Fibroblast of the aortic adventitia (primary cell): Measurements from ENCODE around the gene NNMT. TPM values are rescaled to one million over a fixed set of nuclear protein-coding genes. Genes with fewer than 3 reads are reported as not detected.

Source experiments
- DNase-seq: peaks from one replicate; pipeline ENCODE4 v3.0.0-alpha.2; 2010; ENCODE audit warnings: low read depth
- H3K4me3 ChIP-seq: 2 replicates; pipeline ENCODE4 v1.5.1; 2011; ENCODE audit warnings: low read depth, mild to moderate bottlenecking, control low read depth, low read length, moderate library complexity
- CTCF ChIP-seq: IDR thresholded peaks from 2 replicates; pipeline ENCODE4 v1.5.1; 2011; ENCODE audit warnings: mild to moderate bottlenecking, low read length, control low read depth, inconsistent platforms; ENCODE audit not compliant: insufficient read depth
- total RNA-seq: library from RNA; depleted of rRNA; stranded (reverse); fragments of >200 nt; gene quantifications from 2 replicates; pipeline ENCODE4 v1.2.3, GENCODE V29; 2012; ENCODE audit warnings: low replicate concordance

Gene NNMT
- total RNA-seq, 1 donor: 178 TPM

- no peak for DNase-seq
- no peak overlapping the region for H3K4me3 ChIP-seq
- no peak for TF ChIP-seq CTCF
Measured at GRCh38 chr11:114343020-114343419, 46.8 kb downstream of the NNMT start.

- no peak for TF ChIP-seq CTCF
- no peak for DNase-seq
- H3K4me3 ChIP-seq: no peak overlapping the region
Measured at GRCh38 chr11:114343493-114343892, 47.3 kb downstream of the NNMT start.

GRCh38 chr11:114344494-114344893, 48.3 kb downstream of the NNMT start:
- no peak for DNase-seq
- no peak overlapping the region for H3K4me3 ChIP-seq
- no peak for TF ChIP-seq CTCF

- no peak overlapping the region for H3K4me3 ChIP-seq
- no peak for TF ChIP-seq CTCF
- DNase-seq: no peak
Measured at GRCh38 chr11:114345575-114346222, 49.5 kb downstream of the NNMT start.

GRCh38 chr11:114346709-114347141, 50.5 kb downstream of the NNMT start:
- DNase-seq: no peak
- no peak overlapping the region for H3K4me3 ChIP-seq
- no peak for TF ChIP-seq CTCF

DNA sequence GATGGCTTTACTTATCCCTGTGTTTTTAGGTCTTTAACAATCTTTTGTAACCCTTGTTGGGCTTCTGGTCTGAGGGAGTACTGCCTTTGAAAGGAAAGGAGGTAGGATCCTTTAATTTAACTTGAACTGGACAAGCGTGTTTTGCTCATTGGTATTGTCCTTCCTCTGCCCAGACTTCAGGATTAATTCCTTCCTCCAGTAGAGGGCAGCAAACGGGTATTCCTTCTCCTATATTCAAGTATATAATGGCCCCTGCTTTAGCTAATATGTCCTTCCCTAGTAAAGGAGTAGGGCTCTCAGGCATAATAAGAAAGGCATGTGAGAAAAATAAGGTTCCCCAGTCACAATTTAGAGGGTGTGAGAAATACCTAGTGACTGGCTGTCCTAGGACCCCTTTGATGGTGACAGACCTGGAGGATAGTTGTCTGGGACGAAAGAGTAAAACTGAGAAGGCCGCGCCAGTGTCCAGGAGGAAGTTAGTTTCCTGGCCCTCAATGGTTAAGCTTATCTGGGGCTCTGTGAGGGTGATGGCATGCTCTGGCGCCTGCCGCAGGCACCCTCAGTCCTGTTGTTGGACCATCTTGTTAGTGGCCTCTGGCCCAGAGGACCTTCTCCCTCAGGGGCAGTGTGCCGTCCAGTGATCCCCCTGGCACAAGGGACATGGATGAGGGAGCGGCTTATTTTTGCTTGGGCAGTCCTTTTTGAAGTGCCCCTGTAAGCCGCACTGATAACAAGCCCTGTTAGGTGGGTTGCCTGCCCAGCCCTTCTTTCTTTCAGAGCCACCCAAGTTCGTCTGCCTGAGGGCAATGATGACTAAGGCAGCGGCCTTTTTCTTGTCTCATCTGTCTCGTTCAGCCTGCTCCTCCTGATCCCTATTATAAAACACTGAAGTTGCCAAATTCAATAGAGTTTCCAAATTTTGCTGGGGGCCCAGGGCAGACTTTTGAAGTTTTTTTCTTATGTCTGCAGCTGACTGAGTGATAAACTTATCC, 52.3 kb downstream of the NNMT start:
- peak; percentile 89 for DNase-seq
- no peak overlapping the region for H3K4me3 ChIP-seq
- TF ChIP-seq CTCF: peak; percentile 63
